WERI-Rb-1 (cell line): Measurements from ENCODE around the gene KCND2.
"Not testable (repeated sequence)": the region's sequence is repeated elsewhere in the genome, so short reads cannot be mapped to it uniquely, and the experiment has no call there.

Source experiments
- DNase-seq: peaks from one replicate; pipeline ENCODE4 v3.0.0-alpha.2; 2020
- H3K27ac ChIP-seq: fragments of 250-450 bp; sonication (Bioruptor Pico); 2 replicates; pipeline ENCODE4 v1.5.1; 2020; ENCODE audit warnings: mild to moderate bottlenecking, moderate library complexity
- H3K27me3 ChIP-seq: fragments of 250-450 bp; sonication (Bioruptor Pico); 2 replicates; pipeline ENCODE4 v1.5.1; 2021; ENCODE audit warnings: mild to moderate bottlenecking, low read depth, moderate library complexity; ENCODE audit not compliant: insufficient read depth, severe bottlenecking
- H3K36me3 ChIP-seq: fragments of 250-450 bp; sonication (Bioruptor Pico); 2 replicates; pipeline ENCODE4 v1.5.1; 2020; ENCODE audit warnings: mild to moderate bottlenecking, moderate library complexity
- H3K4me3 ChIP-seq: 2 replicates; pipeline ENCODE4 v1.5.1; 2011; ENCODE audit warnings: low read depth, mild to moderate bottlenecking, control low read depth, low read length
- H3K9me3 ChIP-seq: fragments of 250-450 bp; sonication (Bioruptor Pico); 2 replicates; pipeline ENCODE4 v1.5.1; 2021; ENCODE audit warnings: mild to moderate bottlenecking, moderate library complexity; ENCODE audit not compliant: severe bottlenecking
- TF ChIP-seq, protein P1 (sequence below): IDR thresholded peaks from 2 replicates; pipeline ENCODE4 v1.5.1; 2011; ENCODE audit warnings: low read depth, mild to moderate bottlenecking, control low read depth, inconsistent platforms, low read length

The KCND2 gene

DNA sequence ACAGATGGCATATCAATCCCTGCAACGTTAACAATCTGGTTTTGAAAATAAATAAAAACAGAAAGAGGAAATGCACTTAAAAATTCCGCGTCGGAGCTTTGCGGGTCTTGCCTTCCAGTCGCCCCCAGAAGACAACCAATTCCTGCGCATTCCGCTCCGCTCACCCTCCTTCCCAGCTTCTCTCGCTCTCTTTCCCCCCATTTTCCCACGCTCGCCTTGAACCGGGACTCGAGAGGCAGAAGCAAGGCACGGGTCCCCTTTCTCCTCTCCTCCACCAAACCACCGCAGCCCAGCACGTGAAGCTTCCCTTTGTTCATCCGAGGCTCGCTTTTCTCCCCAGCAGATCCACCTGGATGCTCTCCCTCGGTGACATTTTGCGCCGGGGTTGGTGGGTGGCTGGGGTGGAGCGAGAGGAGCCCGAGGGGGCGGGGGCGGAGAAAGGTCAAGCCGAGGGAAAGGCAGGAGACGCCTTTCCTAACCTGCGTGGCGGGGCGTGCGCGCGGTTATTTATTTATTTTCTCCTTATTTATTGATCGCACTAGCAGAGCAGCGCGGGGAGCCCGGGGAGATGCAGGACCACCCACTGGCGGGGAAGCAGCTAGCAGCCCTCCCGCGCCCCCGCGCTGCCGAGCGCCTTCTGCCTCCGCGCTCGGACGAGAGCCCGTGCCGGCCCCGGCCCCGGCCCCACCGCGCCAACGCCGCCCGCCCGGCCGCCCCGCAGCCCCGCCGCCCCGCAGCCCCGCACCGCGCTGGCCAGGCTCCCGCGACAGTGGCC lies at the start of gene KCND2:
Gene KCND2 (plus strand): TSS at position 475 of the 775 bp plus-strand sequence.
- Histone ChIP-seq H3K4me3 (peak within 1 kb of the TSS; percentile 70), H3K27ac (peak within 1 kb of the TSS; percentile 29; the same call in 1 of the 2 replicates), H3K27me3 (no peaks in the 10 kb centered on the region), H3K9me3 (no peaks in the 10 kb centered on the region), H3K36me3 (no peaks in the 10 kb centered on the region)
- TF ChIP-seq, protein P1, sequence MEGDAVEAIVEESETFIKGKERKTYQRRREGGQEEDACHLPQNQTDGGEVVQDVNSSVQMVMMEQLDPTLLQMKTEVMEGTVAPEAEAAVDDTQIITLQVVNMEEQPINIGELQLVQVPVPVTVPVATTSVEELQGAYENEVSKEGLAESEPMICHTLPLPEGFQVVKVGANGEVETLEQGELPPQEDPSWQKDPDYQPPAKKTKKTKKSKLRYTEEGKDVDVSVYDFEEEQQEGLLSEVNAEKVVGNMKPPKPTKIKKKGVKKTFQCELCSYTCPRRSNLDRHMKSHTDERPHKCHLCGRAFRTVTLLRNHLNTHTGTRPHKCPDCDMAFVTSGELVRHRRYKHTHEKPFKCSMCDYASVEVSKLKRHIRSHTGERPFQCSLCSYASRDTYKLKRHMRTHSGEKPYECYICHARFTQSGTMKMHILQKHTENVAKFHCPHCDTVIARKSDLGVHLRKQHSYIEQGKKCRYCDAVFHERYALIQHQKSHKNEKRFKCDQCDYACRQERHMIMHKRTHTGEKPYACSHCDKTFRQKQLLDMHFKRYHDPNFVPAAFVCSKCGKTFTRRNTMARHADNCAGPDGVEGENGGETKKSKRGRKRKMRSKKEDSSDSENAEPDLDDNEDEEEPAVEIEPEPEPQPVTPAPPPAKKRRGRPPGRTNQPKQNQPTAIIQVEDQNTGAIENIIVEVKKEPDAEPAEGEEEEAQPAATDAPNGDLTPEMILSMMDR: no peak
- peak; percentile 39 for DNase-seq

DNA sequence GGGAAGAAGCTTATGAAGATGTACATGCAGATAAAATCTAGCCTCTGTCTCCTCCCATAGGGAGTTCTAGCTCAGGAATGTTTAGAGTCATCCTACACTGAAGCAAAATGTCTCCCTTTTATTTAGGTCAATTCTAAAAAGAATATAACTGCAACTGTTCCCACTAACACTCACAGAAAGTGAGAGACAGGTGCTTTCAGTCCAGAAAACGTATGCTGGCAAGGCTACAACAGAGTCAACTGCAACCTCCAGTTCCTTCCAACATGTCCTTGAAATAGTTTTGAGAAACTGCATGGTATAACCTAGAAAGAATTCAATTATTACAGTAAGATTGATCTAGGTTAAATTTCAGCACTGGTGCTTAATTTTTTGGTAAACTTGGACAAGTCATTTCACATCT lies 46.8 kb upstream of the KCND2 start:
- TF ChIP-seq, protein P1: no peak
- DNase-seq: no peak
- Histone ChIP-seq H3K27me3 (no peaks in the 10 kb centered on the region), H3K36me3 (no peaks in the 10 kb centered on the region), H3K27ac (no peak overlapping the region), H3K9me3 (no peaks in the 10 kb centered on the region), H3K4me3 (no peak overlapping the region)

DNA sequence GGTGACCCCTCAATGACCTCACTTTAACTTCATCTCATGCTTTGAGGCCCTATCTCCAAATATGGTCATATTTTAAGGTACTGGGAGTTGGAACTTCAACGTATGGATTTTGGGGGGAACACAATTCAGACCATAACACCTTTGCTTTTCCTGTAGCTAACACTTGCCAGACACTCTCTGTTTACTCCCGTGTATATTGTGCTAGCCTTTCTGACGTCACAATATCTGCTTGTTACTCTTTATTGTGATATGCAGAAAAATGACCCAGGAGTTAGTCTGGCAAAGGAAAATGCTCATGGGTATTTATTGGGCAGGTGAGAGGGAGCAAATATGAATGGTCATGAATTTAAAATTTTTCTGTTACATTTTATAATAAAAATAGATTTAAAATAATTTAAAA lies 45.7 kb upstream of the KCND2 start:
- no peak for DNase-seq

DNA sequence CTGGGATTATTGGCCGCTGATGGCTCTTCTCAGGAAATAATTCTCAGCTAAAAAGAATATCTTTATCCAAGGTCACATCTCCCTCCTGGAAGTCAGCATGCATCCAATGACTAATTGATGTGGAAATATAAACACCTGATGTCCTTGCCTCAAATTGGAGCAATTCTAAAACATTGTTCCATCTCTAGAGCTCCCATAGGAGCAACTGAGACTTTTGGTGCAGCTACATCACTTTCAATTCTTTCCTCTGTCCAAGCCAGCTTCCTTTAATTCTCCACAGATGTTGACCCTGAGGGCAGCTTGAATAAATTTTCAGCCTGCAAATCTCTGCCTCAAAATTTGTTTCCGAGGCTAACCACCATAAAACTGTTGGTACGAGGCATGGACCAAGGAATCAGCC lies 43.9 kb upstream of the KCND2 start:
- Histone ChIP-seq H3K4me3 (no peak overlapping the region), H3K9me3 (no peaks in the 10 kb centered on the region), H3K27me3 (no peaks in the 10 kb centered on the region), H3K36me3 (no peaks in the 10 kb centered on the region), H3K27ac (no peak overlapping the region)
- no peak for DNase-seq
- TF ChIP-seq, protein P1: no peak

More for the DNA sequence above, 45.7 kb upstream of the KCND2 start:
- Histone ChIP-seq H3K36me3 (no peaks in the 10 kb centered on the region), H3K4me3 (no peak overlapping the region), H3K27me3 (no peaks in the 10 kb centered on the region), H3K9me3 (no peaks in the 10 kb centered on the region), H3K27ac (no peak overlapping the region)
- TF ChIP-seq, protein P1: no peak

DNA sequence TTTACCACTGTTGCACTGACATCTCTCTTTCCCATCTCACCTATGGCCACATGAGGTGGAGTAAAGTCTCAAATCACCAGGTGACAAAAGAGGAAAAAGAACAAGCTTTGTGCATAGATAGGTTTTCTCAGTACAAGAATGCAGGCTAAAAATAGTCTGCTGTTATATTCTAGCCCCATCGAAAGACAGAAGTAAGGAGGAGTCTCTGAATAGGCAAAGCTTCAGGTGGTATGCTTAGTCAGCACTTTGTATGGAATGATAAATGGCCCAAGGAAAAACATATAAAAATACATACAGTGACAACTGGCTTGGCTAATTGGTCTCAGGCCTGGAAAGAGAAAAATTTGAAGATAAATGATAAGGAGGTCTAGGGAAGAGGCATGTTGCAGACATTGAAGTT lies 39.6 kb upstream of the KCND2 start:
- H3K4me3 ChIP-seq: no peak overlapping the region
- no peaks in the 10 kb centered on the region for H3K9me3 ChIP-seq
- TF ChIP-seq, protein P1: no peak
- DNase-seq: no peak
- no peak overlapping the region for H3K27ac ChIP-seq
- H3K27me3 ChIP-seq: no peaks in the 10 kb centered on the region
- H3K36me3 ChIP-seq: no peaks in the 10 kb centered on the region

DNA sequence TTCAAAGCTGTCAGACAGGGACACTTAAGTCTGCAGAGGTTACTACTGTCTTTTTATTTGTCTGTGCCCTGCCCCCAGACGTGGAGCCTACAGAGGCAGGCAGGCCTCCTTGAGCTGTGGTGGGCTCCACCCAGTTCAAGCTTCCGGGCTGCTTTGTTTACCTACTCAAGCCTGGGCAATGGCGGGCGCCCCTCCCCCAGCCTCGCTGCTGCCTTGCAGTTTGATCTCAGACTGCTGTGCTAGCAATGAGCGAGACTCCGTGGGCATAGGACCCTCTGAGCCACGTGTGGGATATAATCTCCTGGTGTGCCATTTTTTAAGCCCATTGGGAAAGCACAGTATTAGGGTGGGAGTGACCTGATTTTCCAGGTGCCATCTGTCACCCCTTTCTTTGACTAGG lies 32.6 kb upstream of the KCND2 start:
- H3K27me3 ChIP-seq, H3K36me3 ChIP-seq, H3K9me3 ChIP-seq, H3K4me3 ChIP-seq, H3K27ac ChIP-seq, DNase-seq: not testable (repeated sequence)
